Neural cell (in vitro differentiated cells): ENCODE data around the gene KAT8. TPM values are rescaled to one million over a fixed set of nuclear protein-coding genes. Genes with fewer than 3 reads are reported as not detected.
A peak's percentile ranks its signal among the peaks of the same experiment; 100 is the strongest.

Experiments used
- H2AFZ ChIP-seq: fragments of 200-600, 300-800 bp; sonication (generic), shearing (Covaris generic); 2 replicates; pipeline ENCODE4 v1.6.0; 2014; ENCODE audit warnings: low read depth, mild to moderate bottlenecking, antibody characterized with exemption, low read length, moderate library complexity
- H3F3A ChIP-seq: fragments of 200-600 bp; shearing (Covaris generic); 2 replicates; pipeline ENCODE4 v1.6.1; 2016; ENCODE audit warnings: mild to moderate bottlenecking, moderate library complexity, mixed read lengths, antibody characterized with exemption, low read length; ENCODE audit not compliant: insufficient read depth, poor library complexity, severe bottlenecking
- H3K27ac ChIP-seq: fragments of 200-600, 300-800 bp; sonication (generic), shearing (Covaris generic); 2 replicates; pipeline ENCODE4 v1.5.1; 2014; ENCODE audit warnings: mild to moderate bottlenecking, low read length, moderate library complexity
- H3K27me3 ChIP-seq: fragments of 300-800, 200-600 bp; sonication (generic), shearing (Covaris generic); 2 replicates; pipeline ENCODE4 v1.6.0; 2014; ENCODE audit warnings: mild to moderate bottlenecking, low read depth, low read length, moderate library complexity; ENCODE audit not compliant: insufficient read depth
- H3K36me3 ChIP-seq: fragments of 300-800, 200-600 bp; sonication (generic), shearing (Covaris generic); 2 replicates; pipeline ENCODE4 v1.5.1; 2014; ENCODE audit warnings: mild to moderate bottlenecking, antibody characterized with exemption, low read length, moderate library complexity; ENCODE audit not compliant: insufficient read depth
- H3K4me2 ChIP-seq: fragments of 300-800, 200-600 bp; sonication (generic), shearing (Covaris generic); 2 replicates; pipeline ENCODE4 v1.6.0; 2014; ENCODE audit warnings: mild to moderate bottlenecking, low read length
- H3K4me3 ChIP-seq: fragments of 300-800, 200-600 bp; sonication (generic), shearing (Covaris generic); 2 replicates; pipeline ENCODE4 v1.5.1; 2014; ENCODE audit warnings: mild to moderate bottlenecking, low read length, moderate library complexity
- H3K79me2 ChIP-seq: fragments of 200-600 bp; shearing (Covaris generic); replicated peaks from 2 replicates; pipeline ENCODE4 v1.6.0; 2014; ENCODE audit warnings: mild to moderate bottlenecking, low read length, moderate library complexity; ENCODE audit not compliant: insufficient read depth
- H3K9ac ChIP-seq: fragments of 300-800, 200-600 bp; sonication (generic), shearing (Covaris generic); 2 replicates; pipeline ENCODE4 v1.6.1; 2016; ENCODE audit warnings: mild to moderate bottlenecking, low read length, mixed read lengths
- H3K9me2 ChIP-seq: fragments of 200-600 bp; shearing (Covaris generic); 2 replicates; pipeline ENCODE4 v1.6.1; 2016; ENCODE audit warnings: mild to moderate bottlenecking, low read length, mixed read lengths; ENCODE audit not compliant: insufficient read depth
- H3K9me3 ChIP-seq: fragments of 200-600, 300-800 bp; sonication (generic), shearing (Covaris generic); 2 replicates; pipeline ENCODE4 v1.6.1; 2016; ENCODE audit warnings: mild to moderate bottlenecking, mixed run types, low read length, moderate library complexity, mixed read lengths
- H4K20me1 ChIP-seq: fragments of 200-600 bp; shearing (Covaris generic); 2 replicates; pipeline ENCODE4 v1.6.1; 2016; ENCODE audit warnings: mild to moderate bottlenecking, mixed run types; ENCODE audit not compliant: insufficient read depth
- EP300 ChIP-seq: fragments of 450-650 bp; conservative IDR thresholded peaks from 2 replicates; pipeline ENCODE4 v1.6.1; 2014; ENCODE audit warnings: antibody characterized with exemption, mild to moderate bottlenecking, moderate library complexity; ENCODE audit not compliant: poor library complexity, severe bottlenecking
- EZH2 ChIP-seq: fragments of 200-600, 300-800 bp; shearing (Covaris generic), sonication (generic); IDR thresholded peaks from 2 replicates; pipeline ENCODE4 v1.6.1; 2014; ENCODE audit warnings: antibody characterized with exemption, low read length, borderline replicate concordance, mild to moderate bottlenecking; ENCODE audit not compliant: insufficient read depth, poor library complexity, severe bottlenecking
- MXI1 ChIP-seq: fragments of 450-650 bp; conservative IDR thresholded peaks from 2 replicates; pipeline ENCODE4 v1.6.1; 2014; ENCODE audit warnings: antibody characterized with exemption, mild to moderate bottlenecking; ENCODE audit not compliant: poor library complexity, severe bottlenecking
- POLR2AphosphoS5 ChIP-seq: IDR thresholded peaks from 2 replicates; pipeline ENCODE4 v1.6.1; 2012
- RAD21 ChIP-seq: fragments of 450-650 bp; conservative IDR thresholded peaks from 2 replicates; pipeline ENCODE4 v1.6.1; 2014; ENCODE audit warnings: antibody characterized with exemption, mild to moderate bottlenecking, moderate library complexity
- SMC3 ChIP-seq: fragments of 450-650 bp; conservative IDR thresholded peaks from 2 replicates; pipeline ENCODE4 v1.6.1; 2014; ENCODE audit warnings: antibody characterized with exemption, mild to moderate bottlenecking, moderate library complexity; ENCODE audit not compliant: poor library complexity
- TAF1 ChIP-seq: IDR thresholded peaks from 2 replicates; pipeline ENCODE4 v1.6.1; 2012; ENCODE audit warnings: low read depth
- polyA plus RNA-seq: library from polyadenylated mRNA; depleted of rRNA; stranded (reverse); fragments of >200 nt; gene quantifications from 2 replicates; pipeline ENCODE4 v1.2.3, GENCODE V29; 2014
- TF ChIP-seq, protein P1 (sequence below): fragments of 450-650 bp; IDR thresholded peaks from 2 replicates; pipeline ENCODE4 v1.5.1; 2014; ENCODE audit warnings: antibody characterized with exemption, mild to moderate bottlenecking, moderate library complexity; ENCODE audit not compliant: poor library complexity, severe bottlenecking
- TF ChIP-seq, protein P2 (sequence below): IDR thresholded peaks from 2 replicates; pipeline ENCODE4 v1.6.1; 2012; ENCODE audit warnings: borderline replicate concordance

Gene KAT8
- polyA plus RNA-seq, 1 donor from 2014 or later, result 98.0 TPM

DNA sequence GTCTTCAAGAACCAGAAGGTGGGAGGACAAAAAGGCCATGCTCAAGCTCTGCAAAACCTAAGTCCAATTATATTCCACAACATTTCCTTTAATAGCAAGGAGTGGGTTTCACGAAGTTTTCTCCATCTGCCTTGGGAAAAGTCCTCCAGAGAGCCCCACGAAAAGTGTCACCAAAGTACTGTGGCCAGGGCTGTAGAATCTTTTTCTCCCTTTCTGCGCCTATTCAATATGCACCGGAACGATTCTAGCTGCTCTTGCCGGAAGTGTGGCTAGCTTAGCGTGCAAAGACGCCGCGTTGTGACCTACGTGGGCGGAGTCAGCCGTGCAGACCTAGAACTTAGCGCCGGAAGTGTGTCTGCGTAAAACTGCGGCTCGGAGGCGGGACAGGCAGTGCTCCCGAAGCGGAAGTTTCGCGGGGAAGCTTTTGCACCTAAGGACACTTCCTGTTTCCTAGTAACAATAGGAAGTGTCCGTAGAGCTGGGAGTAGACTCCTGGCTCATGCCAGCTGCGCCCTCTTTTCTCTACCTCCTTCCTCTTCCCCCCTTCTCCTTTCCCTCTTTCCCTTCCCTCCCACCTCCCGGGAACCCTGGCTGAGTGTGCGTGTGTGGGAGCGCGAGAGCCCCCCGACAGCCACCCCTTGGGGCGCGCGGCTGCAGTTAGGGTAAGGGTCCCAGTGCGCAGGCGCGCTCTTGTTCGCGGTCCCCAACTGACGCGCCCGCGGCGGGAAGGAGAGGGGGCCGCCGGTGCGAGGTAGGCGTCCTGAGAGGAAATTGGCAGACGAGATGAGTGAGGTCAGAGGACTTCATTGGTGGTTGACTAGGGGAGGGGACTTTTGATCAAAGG lies 43.3 kb upstream of the KAT8 start, which contains the start of the genes ZNF646 and ZNF668:
Gene ZNF646, plus strand, starts transcription at position 453 of the 844 bp plus-strand sequence. CDS start 1,903 bp downstream, outside the sequence.
Gene ZNF668, minus strand, starts transcription at position 271 of the 844 bp plus-strand sequence. CDS start 9,781 bp downstream, outside the sequence.
- H3K4me2 ChIP-seq, result peak within 1 kb of the TSS; percentile 97
- no peaks in the 10 kb centered on the region for H3K9me3 ChIP-seq
- no peaks in the 10 kb centered on the region for H3F3A ChIP-seq
- H2AFZ ChIP-seq, result peak within 1 kb of the TSS; percentile 87
- H3K4me3 ChIP-seq, result peak within 1 kb of the TSS; percentile 77
- H3K36me3 ChIP-seq, result peaks cover 6% of the 10 kb centered on the region
- peaks cover 46% of the 10 kb centered on the region for H3K79me2 ChIP-seq
- H3K27ac ChIP-seq, result peak within 1 kb of the TSS; percentile 95
- H3K9ac ChIP-seq, result peak within 1 kb of the TSS; percentile 96
- H3K9me2 ChIP-seq, result no peaks in the 10 kb centered on the region
- H3K27me3 ChIP-seq, result no peaks in the 10 kb centered on the region
- H4K20me1 ChIP-seq, result no peaks in the 10 kb centered on the region
- TF ChIP-seq EP300, result peak; percentile 70
- TF ChIP-seq, protein P1, sequence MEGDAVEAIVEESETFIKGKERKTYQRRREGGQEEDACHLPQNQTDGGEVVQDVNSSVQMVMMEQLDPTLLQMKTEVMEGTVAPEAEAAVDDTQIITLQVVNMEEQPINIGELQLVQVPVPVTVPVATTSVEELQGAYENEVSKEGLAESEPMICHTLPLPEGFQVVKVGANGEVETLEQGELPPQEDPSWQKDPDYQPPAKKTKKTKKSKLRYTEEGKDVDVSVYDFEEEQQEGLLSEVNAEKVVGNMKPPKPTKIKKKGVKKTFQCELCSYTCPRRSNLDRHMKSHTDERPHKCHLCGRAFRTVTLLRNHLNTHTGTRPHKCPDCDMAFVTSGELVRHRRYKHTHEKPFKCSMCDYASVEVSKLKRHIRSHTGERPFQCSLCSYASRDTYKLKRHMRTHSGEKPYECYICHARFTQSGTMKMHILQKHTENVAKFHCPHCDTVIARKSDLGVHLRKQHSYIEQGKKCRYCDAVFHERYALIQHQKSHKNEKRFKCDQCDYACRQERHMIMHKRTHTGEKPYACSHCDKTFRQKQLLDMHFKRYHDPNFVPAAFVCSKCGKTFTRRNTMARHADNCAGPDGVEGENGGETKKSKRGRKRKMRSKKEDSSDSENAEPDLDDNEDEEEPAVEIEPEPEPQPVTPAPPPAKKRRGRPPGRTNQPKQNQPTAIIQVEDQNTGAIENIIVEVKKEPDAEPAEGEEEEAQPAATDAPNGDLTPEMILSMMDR, result peak; percentile 42
- peak; percentile 48 for TF ChIP-seq RAD21
- TF ChIP-seq MXI1, result peak; percentile 78
- peak; percentile 59 for TF ChIP-seq TAF1
- TF ChIP-seq SMC3, result peak; percentile 48
- no peak for TF ChIP-seq EZH2
- peak; percentile 93 for TF ChIP-seq POLR2AphosphoS5
- TF ChIP-seq, protein P2, sequence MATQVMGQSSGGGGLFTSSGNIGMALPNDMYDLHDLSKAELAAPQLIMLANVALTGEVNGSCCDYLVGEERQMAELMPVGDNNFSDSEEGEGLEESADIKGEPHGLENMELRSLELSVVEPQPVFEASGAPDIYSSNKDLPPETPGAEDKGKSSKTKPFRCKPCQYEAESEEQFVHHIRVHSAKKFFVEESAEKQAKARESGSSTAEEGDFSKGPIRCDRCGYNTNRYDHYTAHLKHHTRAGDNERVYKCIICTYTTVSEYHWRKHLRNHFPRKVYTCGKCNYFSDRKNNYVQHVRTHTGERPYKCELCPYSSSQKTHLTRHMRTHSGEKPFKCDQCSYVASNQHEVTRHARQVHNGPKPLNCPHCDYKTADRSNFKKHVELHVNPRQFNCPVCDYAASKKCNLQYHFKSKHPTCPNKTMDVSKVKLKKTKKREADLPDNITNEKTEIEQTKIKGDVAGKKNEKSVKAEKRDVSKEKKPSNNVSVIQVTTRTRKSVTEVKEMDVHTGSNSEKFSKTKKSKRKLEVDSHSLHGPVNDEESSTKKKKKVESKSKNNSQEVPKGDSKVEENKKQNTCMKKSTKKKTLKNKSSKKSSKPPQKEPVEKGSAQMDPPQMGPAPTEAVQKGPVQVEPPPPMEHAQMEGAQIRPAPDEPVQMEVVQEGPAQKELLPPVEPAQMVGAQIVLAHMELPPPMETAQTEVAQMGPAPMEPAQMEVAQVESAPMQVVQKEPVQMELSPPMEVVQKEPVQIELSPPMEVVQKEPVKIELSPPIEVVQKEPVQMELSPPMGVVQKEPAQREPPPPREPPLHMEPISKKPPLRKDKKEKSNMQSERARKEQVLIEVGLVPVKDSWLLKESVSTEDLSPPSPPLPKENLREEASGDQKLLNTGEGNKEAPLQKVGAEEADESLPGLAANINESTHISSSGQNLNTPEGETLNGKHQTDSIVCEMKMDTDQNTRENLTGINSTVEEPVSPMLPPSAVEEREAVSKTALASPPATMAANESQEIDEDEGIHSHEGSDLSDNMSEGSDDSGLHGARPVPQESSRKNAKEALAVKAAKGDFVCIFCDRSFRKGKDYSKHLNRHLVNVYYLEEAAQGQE, result peak; percentile 88

GRCh38 chr16:31074814-31075183 lies 42.7 kb upstream of the KAT8 start:
- peak overlapping the region; percentile 96 for H3K9ac ChIP-seq
- peaks cover 43% of the 10 kb centered on the region for H3K79me2 ChIP-seq
- no peaks in the 10 kb centered on the region for H3K9me3 ChIP-seq
- peak overlapping the region; percentile 77 for H3K4me3 ChIP-seq
- TF ChIP-seq MXI1 (no peak), POLR2AphosphoS5 (no peak)
- TF ChIP-seq, protein P2, result no peak
- TF ChIP-seq, protein P1, result no peak
- H3K27me3 ChIP-seq, result no peaks in the 10 kb centered on the region
- H3K36me3 ChIP-seq, result peaks cover 6% of the 10 kb centered on the region
- H3K27ac ChIP-seq, result peak overlapping the region; percentile 95
- H4K20me1 ChIP-seq, result no peaks in the 10 kb centered on the region
- H3K4me2 ChIP-seq, result peak overlapping the region; percentile 97
- H2AFZ ChIP-seq, result peak overlapping the region; percentile 67
- H3K9me2 ChIP-seq, result no peaks in the 10 kb centered on the region
- no peaks in the 10 kb centered on the region for H3F3A ChIP-seq
